ENCODE data around the gene MAGI2. TPM values are rescaled to one million over a fixed set of nuclear protein-coding genes. Genes with fewer than 3 reads are reported as not detected.

The MAGI2 gene
- total RNA-seq, 1 donor: 18.8 TPM

DNA sequence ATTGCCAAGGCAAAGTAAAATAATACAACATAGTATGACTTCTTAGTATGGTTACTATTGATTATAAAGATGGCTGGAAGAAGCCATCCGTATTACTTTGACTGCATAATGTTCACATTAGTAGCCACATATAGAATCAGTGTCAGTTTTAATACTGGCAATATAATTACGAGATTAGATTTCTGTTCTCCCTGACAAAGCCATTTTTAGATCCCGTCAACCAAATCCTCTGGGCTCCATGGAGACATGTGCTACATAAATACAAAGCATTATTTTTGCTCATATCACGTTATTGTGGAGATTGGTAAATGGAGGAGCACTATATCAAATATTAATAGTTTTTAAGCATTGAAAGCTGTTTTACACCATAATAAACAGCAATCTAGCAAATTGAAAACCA is 124.0 kb downstream of the MAGI2 start:
- Histone ChIP-seq H3K27me3 (ENCODE audit: insufficient read depth, low read length) (no peaks in the 10 kb centered on the region), H3K27ac (ENCODE audit: low read depth, low read length) (no peak overlapping the region), H3K79me2 (ENCODE audit: insufficient read depth, low read length) (no peaks in the 10 kb centered on the region), H3K36me3 (ENCODE audit: insufficient read depth, low read length) (no peaks in the 10 kb centered on the region), H4K20me1 (ENCODE audit: insufficient read depth, low read length) (no peaks in the 10 kb centered on the region), H3K4me3 (ENCODE audit: insufficient read depth, low read length) (no peak overlapping the region), H2AFZ (ENCODE audit: low read length) (no peak overlapping the region), H3K4me1 (ENCODE audit: insufficient read depth, low read length) (peaks cover 4% of the 10 kb centered on the region), H3K9me3 (ENCODE audit: low read depth, low read length) (no peaks in the 10 kb centered on the region), H3K4me2 (ENCODE audit: insufficient read depth, low read length) (no peak overlapping the region)
- no peak for DNase-seq (ENCODE audit: insufficient read length, low spot score, missing footprints)
- TF ChIP-seq, protein P1, sequence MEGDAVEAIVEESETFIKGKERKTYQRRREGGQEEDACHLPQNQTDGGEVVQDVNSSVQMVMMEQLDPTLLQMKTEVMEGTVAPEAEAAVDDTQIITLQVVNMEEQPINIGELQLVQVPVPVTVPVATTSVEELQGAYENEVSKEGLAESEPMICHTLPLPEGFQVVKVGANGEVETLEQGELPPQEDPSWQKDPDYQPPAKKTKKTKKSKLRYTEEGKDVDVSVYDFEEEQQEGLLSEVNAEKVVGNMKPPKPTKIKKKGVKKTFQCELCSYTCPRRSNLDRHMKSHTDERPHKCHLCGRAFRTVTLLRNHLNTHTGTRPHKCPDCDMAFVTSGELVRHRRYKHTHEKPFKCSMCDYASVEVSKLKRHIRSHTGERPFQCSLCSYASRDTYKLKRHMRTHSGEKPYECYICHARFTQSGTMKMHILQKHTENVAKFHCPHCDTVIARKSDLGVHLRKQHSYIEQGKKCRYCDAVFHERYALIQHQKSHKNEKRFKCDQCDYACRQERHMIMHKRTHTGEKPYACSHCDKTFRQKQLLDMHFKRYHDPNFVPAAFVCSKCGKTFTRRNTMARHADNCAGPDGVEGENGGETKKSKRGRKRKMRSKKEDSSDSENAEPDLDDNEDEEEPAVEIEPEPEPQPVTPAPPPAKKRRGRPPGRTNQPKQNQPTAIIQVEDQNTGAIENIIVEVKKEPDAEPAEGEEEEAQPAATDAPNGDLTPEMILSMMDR (IDR thresholded peaks at IDR 0.05; ENCODE audit: extremely low read depth, low read depth, low read length): no peak

GRCh38 chr7:79320741-79321473 is 132.6 kb downstream of the MAGI2 start:
- Histone ChIP-seq H3K4me2 (ENCODE audit: insufficient read depth, low read length) (no peak overlapping the region), H3K4me3 (ENCODE audit: insufficient read depth, low read length) (no peak overlapping the region), H3K79me2 (ENCODE audit: insufficient read depth, low read length) (peaks cover 2% of the 10 kb centered on the region), H3K36me3 (ENCODE audit: insufficient read depth, low read length) (no peaks in the 10 kb centered on the region), H3K4me1 (ENCODE audit: insufficient read depth, low read length) (peaks cover 15% of the 10 kb centered on the region), H3K27me3 (ENCODE audit: insufficient read depth, low read length) (no peaks in the 10 kb centered on the region), H4K20me1 (ENCODE audit: insufficient read depth, low read length) (no peaks in the 10 kb centered on the region), H3K27ac (ENCODE audit: low read depth, low read length) (no peak overlapping the region), H2AFZ (ENCODE audit: low read length) (no peak overlapping the region), H3K9me3 (ENCODE audit: low read depth, low read length) (no peaks in the 10 kb centered on the region)
- TF ChIP-seq, protein P1 (IDR thresholded peaks at IDR 0.05; ENCODE audit: extremely low read depth, low read depth, low read length): peak; percentile 18
- no peak for DNase-seq (ENCODE audit: insufficient read length, low spot score, missing footprints)

- TF ChIP-seq, protein P1 (IDR thresholded peaks at IDR 0.05; ENCODE audit: extremely low read depth, low read depth, low read length): no peak
Measured at GRCh38 chr7:79319369-79319768, 134.1 kb downstream of the MAGI2 start.

GRCh38 chr7:79317728-79318127 is 135.7 kb downstream of the MAGI2 start:
- TF ChIP-seq, protein P1 (IDR thresholded peaks at IDR 0.05; ENCODE audit: extremely low read depth, low read depth, low read length): no peak
- DNase-seq (ENCODE audit: insufficient read length, low spot score, missing footprints): peak; percentile 63
- H3K27me3 ChIP-seq (ENCODE audit: insufficient read depth, low read length): no peaks in the 10 kb centered on the region
- no peaks in the 10 kb centered on the region for H3K36me3 ChIP-seq (ENCODE audit: insufficient read depth, low read length)
- peak overlapping the region; percentile 23 for H3K4me2 ChIP-seq (ENCODE audit: insufficient read depth, low read length)
- no peak overlapping the region for H3K4me3 ChIP-seq (ENCODE audit: insufficient read depth, low read length)
- H4K20me1 ChIP-seq (ENCODE audit: insufficient read depth, low read length): no peaks in the 10 kb centered on the region
- H3K4me1 ChIP-seq (ENCODE audit: insufficient read depth, low read length): peaks cover 15% of the 10 kb centered on the region
- H3K27ac ChIP-seq (ENCODE audit: low read depth, low read length): peak overlapping the region; percentile 25
- no peaks in the 10 kb centered on the region for H3K9me3 ChIP-seq (ENCODE audit: low read depth, low read length)
- no peak overlapping the region for H2AFZ ChIP-seq (ENCODE audit: low read length)
- H3K79me2 ChIP-seq (ENCODE audit: insufficient read depth, low read length): peaks cover 2% of the 10 kb centered on the region

More at GRCh38 chr7:79319369-79319768, 134.1 kb downstream of the MAGI2 start:
- peaks cover 2% of the 10 kb centered on the region for H3K79me2 ChIP-seq (ENCODE audit: insufficient read depth, low read length)
- H3K27me3 ChIP-seq (ENCODE audit: insufficient read depth, low read length): no peaks in the 10 kb centered on the region
- no peaks in the 10 kb centered on the region for H3K9me3 ChIP-seq (ENCODE audit: low read depth, low read length)
- no peak for DNase-seq (ENCODE audit: insufficient read length, low spot score, missing footprints)
- H3K36me3 ChIP-seq (ENCODE audit: insufficient read depth, low read length): no peaks in the 10 kb centered on the region
- H3K4me3 ChIP-seq (ENCODE audit: insufficient read depth, low read length): no peak overlapping the region
- no peaks in the 10 kb centered on the region for H4K20me1 ChIP-seq (ENCODE audit: insufficient read depth, low read length)
- H3K4me2 ChIP-seq (ENCODE audit: insufficient read depth, low read length): no peak overlapping the region
- peaks cover 15% of the 10 kb centered on the region for H3K4me1 ChIP-seq (ENCODE audit: insufficient read depth, low read length)
- peak overlapping the region; percentile 43 for H2AFZ ChIP-seq (ENCODE audit: low read length)
- peak overlapping the region; percentile 27 for H3K27ac ChIP-seq (ENCODE audit: low read depth, low read length)

Measured in osteoblast (primary cell).